GM12878 (cell line): ENCODE data around the gene LMNTD2. TPM values are rescaled to one million over a fixed set of nuclear protein-coding genes. Genes with fewer than 3 reads are reported as not detected.

Experiments
- CHD1 ChIP-seq: IDR thresholded peaks from 2 replicates; pipeline ENCODE4 v1.6.1; 2012; ENCODE audit warnings: low read depth, low read length, improper control_type of control experiment
- KAT2A ChIP-seq: conservative IDR thresholded peaks from 2 replicates; pipeline ENCODE4 v1.6.1; 2011; ENCODE audit warnings: low read depth, low read length; ENCODE audit not compliant: control insufficient read depth
- NFYA ChIP-seq: IDR thresholded peaks from 2 replicates; pipeline ENCODE4 v1.6.1; 2011; ENCODE audit warnings: low read depth, mild to moderate bottlenecking, low read length, improper control_type of control experiment, borderline replicate concordance
- POU2F2 ChIP-seq: IDR thresholded peaks from 3 replicates; pipeline ENCODE4 v1.6.1; 2011; ENCODE audit warnings: low read depth, mild to moderate bottlenecking, low read length, borderline replicate concordance
- TCF12 ChIP-seq: IDR thresholded peaks from 2 replicates; pipeline ENCODE4 v1.6.1; 2011; ENCODE audit warnings: low read depth, mild to moderate bottlenecking, low read length
- ZBTB11 ChIP-seq: fragments of 450-650 bp; formaldehyde crosslinking; IDR thresholded peaks from 2 replicates; pipeline ENCODE4 v1.5.0; 2022; ENCODE audit warnings: mild to moderate bottlenecking, missing genetic modification characterization
- ZBTB40 ChIP-seq: fragments of 450-650 bp; IDR thresholded peaks from 2 replicates; pipeline ENCODE4 v1.6.1; 2016; ENCODE audit warnings: mild to moderate bottlenecking, moderate library complexity, borderline replicate concordance
- polyA plus RNA-seq, 11 experiments: library from polyadenylated mRNA; depleted of rRNA in 4 of 11; unstranded in 6 of 11; stranded (reverse) in 5 of 11; fragments of >200 nt; fragmentation: Nextera tagmentation in 4 of 11; fragmentation: Illumina TruSeq in 1 of 11; extraction: Ambion mirVana in 4 of 11; extraction: Trizol in 1 of 11; gene quantifications; 1 replicate in 1 of 11; 2 replicates in 10 of 11; pipeline versions ENCODE4 v1.2.1 to v1.2.3, GENCODE V29; 2011 to 2016; ENCODE audit warnings: inconsistent platforms in 2 of 11, missing spikeins in 2 of 11, low read depth in 1 of 11
- total RNA-seq, 4 experiments: library from RNA; depleted of rRNA in 3 of 4; stranded (reverse); fragments of >200 nt in 3 of 4; fragmentation: Illumina TruSeq in 1 of 4; extraction: Trizol in 1 of 4; gene quantifications; 2 replicates each; pipeline versions ENCODE4 v1.2.1 to v1.2.3, GENCODE V29; 2013 to 2021

LMNTD2 gene
- total and polyA plus RNA-seq, 10 of the 15 experiments (the other 5 are each of a cell fraction or from before 2014, with no cell fraction given) = 0.22 to 4.1 (median 1.3) TPM; not detected in 2

- no peak for TF ChIP-seq ZBTB11 (CRISPR knock-in tag)
- TF ChIP-seq KAT2A = no peak
- TF ChIP-seq TCF12 = no peak
- no peak for TF ChIP-seq POU2F2
- TF ChIP-seq NFYA = no peak
- TF ChIP-seq ZBTB40 = no peak
- no peak for TF ChIP-seq CHD1
These were observed 23.7 kb upstream of the LMNTD2 start (continued) for GRCh38 chr11:584287-584686.
